Frontal cortex (tissue), 4 donors: ENCODE data around the gene NSG1. TPM values are rescaled to one million over a fixed set of nuclear protein-coding genes. Genes with fewer than 3 reads are reported as not detected.

Experiments used
- DNase-seq, 2 donors: peaks; one replicate each; pipeline ENCODE4 v3.0.0; 2012; ENCODE audit warnings: low spot score in 2 of 2
- FAIRE-seq: peaks from 2 replicates; lab custom pipeline; 2012; peaks lifted over from hg19 to GRCh38; lab: Jason Lieb, UNC
- total RNA-seq: library from RNA; depleted of rRNA; stranded (reverse); fragments of >200 nt; gene quantifications from one replicate; pipeline ENCODE4 v1.2.3, GENCODE V29; 2014
- donor health status: control.
- donor health status: control.
- donor health status: control.

Gene NSG1
- total RNA-seq, 1 donor from 2014 or later, result 302 TPM

- no peak for FAIRE-seq
- DNase-seq, result no peak
Observed at GRCh38 chr4:4364486-4365208, 22.3 kb upstream of the NSG1 start.

GRCh38 chr4:4368809-4369580 is 17.9 kb upstream of the NSG1 start:
- FAIRE-seq, result no peak
- DNase-seq, result no peak

- FAIRE-seq, result no peak
- no peak for DNase-seq
Observed at GRCh38 chr4:4374388-4375098, 12.4 kb upstream of the NSG1 start.

- DNase-seq, result no peak
- no peak for FAIRE-seq
Observed at GRCh38 chr4:4376074-4376473, 10.8 kb upstream of the NSG1 start.

DNA sequence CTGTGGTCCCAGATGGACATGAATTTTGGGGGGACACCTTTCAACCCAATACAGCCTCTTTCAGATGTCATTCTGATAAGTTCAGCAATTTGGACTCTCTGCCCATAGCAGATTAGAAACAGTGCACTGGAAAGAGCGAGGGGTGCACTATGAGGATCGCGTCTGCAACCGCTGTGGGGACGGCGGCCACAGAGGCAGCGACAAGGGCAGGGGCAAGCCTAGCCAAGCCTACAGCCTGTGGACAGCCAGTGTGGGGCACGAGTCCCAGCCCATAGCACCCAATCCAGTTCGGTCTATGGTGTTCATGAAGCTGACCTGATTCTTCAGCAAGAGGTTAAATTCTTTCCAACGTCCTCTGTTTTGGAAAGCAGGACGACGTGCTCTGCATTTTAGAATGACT is 9.7 kb upstream of the NSG1 start:
- no peak for FAIRE-seq
- DNase-seq, result no peak

DNA sequence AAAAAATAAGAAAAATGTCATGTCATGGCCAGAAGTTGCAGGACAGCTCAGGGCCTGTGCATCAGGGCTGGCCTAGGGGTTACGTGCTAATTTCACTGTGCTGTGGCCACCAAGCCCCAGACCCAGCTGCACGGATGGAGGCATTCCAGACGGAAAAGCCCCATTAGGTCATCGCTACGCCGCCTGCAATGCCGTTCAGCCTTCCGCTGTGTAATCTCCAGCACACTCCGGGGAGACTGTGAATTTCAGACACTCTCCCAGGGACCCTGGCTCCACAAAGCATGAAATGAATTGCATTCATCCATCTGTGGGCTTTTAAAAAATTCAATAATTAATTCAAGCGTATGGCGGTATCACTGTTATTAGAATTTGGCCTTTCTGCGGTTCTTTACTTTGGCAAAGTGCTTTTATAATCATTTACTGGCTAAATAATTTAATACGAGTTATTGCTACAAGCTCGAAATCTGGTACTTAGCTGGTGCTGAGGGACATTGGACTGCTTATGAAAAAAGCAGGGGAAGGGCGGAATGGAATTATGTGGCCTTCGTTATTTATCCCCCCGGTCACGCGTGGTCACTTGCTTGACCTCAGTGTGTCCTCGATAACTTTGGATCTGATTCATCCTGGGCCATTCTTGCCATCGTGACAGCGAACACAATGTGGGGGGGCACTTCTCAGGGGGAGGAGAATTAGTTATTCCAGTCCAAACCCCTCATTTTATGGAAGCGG is 9.0 kb upstream of the NSG1 start:
- FAIRE-seq (no peak), DNase-seq (no peak)

DNA sequence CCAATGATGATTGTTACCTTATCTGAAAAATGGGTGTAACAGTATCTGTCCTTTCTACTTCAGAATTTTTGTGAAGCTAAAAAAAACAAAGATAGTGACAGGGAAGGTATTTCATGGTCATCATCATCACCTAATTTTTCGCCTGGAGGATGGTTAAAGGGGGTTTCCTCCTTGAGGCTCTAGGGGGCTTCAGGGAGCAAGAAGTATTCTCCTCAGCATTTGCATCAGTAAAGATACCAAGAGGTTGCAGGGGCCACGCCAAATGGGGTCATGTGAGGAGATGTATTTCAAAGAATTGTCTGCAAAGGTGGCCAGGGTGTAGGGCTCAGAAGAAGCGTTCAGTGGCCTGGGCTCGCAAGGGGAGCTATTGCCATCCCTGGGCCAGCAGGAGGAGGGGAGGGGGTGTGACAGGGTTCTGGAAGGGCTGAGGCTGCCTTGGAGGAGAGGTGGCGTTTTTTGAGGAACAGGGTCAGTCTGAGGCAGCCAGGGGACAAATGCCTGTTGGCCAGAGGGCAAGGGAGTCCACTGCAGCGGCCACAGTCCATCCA is 7.3 kb upstream of the NSG1 start:
- FAIRE-seq (no peak), DNase-seq (no peak)

- DNase-seq (no peak), FAIRE-seq (no peak)
Observed at GRCh38 chr4:4383085-4383484, 3.8 kb upstream of the NSG1 start.

DNA sequence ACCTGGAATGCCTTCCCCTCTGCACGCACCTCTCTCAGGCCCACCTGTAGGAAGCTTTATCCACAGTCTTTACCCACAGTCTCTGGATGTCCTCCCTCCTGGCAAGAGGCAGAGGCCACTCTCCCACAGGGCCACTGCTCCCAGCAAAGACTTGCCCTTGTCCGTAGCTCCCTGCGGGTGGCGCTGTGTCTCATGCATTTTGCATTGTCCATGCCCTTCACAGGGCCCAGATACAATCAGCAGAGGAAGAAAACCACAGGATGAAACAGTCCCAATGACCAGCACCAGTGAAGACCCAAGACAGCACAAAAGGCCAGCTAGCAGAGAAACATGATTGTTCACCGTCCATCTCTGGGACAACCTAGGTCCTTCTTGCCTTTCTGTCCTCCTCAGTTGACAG is 2.1 kb upstream of the NSG1 start:
- DNase-seq, result no peak
- no peak for FAIRE-seq

GRCh38 chr4:4385729-4386295 is 1.1 kb upstream of the NSG1 start:
- DNase-seq (no peak), FAIRE-seq (no peak)

DNA sequence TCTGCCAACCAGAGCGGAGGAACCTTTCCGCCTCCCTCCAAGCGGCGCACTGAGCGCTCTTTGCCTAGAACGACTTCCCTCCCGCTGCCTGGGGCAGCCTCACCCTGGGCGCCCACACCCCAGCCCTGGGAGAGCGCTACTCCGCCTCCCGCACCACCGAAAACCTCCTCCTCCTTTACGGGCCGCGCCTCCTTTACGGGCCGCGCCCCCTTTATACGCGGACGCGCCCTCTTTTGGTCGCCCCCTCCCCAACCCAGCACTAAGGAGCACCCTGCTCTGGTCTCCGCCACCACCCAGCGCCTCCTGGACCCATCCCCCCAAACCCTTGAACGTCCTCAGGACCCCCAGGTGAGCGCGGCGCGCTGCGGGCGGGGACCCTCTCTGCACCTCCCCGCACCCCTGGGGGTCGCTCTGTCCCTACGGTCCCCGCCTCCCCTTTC is 586 bp upstream of the NSG1 start:
- DNase-seq (peak in 1 of 2 donors; percentile 46), FAIRE-seq (no peak)

GRCh38 chr4:4387531-4388310 is 819 bp downstream of the NSG1 start:
- DNase-seq (peak in 1 of 2 donors; percentile 48), FAIRE-seq (no peak)

DNA sequence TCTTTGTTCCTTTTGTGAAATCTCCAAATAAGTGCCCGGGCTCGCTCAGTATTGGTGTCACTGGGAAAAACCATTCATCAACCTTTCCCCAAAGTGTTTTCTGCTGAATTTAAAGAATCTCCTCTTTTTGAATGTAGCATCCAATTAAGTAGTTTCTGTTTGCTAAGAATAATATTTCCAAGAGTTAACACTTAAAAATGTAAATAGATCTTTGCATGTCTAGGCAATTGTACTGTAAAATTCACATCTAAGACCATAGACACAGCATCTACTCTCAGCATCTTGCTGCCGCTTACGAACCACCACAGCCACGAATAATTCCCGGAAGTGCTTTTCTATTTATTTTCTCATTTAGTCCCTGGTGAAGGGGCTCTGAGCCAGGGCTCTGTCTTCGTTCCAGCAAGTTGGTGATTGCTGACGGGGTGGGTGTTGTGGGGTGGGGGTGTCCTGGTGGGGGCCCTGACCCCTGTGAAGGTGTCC is 1.4 kb downstream of the NSG1 start:
- FAIRE-seq, result no peak

GRCh38 chr4:4388836-4389575 is 2.1 kb downstream of the NSG1 start:
- no peak for FAIRE-seq
- DNase-seq, result no peak

More for the DNA sequence above, 1.4 kb downstream of the NSG1 start:
- DNase-seq, result no peak

DNA sequence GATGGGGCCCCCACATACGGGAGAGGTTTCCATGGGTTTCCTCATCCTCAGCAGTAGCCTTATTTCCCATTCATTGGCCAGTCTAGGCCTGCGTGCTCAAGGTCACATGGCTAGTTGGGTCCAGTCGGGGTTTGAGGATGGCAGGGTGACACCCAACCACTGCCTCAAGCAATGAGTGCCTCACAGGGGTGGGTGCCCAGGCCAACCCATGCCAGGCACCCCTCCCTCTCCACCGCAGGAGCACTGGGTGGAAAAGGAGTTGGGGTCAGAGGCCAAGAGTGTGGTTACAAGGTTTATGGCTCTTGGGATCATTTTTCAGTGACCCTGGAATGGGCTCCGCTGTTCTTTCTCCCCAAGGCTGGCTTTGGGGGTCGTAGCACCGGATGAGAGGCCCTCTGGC is 3.1 kb downstream of the NSG1 start:
- no peak for FAIRE-seq

GRCh38 chr4:4390515-4391240 is 3.8 kb downstream of the NSG1 start:
- DNase-seq (no peak), FAIRE-seq (no peak)

More for the DNA sequence above, 3.1 kb downstream of the NSG1 start:
- no peak for DNase-seq

DNA sequence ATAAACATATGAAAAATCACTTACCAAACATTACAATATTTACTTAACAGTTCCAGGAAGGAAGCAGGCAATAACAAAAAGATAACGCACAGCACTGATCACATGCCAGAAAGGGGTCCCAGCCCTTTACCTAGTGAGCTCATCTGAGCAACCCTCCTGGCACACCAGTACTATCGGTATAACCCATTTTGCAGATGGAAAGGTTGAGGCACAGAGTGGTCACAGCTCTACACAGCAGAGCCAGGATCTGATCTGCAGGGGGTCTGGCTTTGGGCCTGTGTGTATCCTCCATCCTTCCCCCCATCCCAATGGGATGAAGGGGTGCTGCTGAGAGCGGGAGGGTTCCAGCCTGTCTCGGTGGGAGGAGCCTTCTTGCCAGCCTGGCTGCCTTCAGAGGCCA is 5.0 kb downstream of the NSG1 start:
- no peak for FAIRE-seq

More for the DNA sequence above, 5.0 kb downstream of the NSG1 start:
- DNase-seq, result no peak
